K562 (cell line): ENCODE data around the gene ASB13. TPM values are rescaled to one million over a fixed set of nuclear protein-coding genes. Genes with fewer than 3 reads are reported as not detected.

Source experiments
- ARID2 ChIP-seq: fragments of 450-650 bp; IDR thresholded peaks from 2 replicates; pipeline ENCODE4 v1.6.1; 2017; ENCODE audit warnings: antibody characterized with exemption, mild to moderate bottlenecking
- EP400 ChIP-seq: fragments of 450-650 bp; IDR thresholded peaks from 2 replicates; pipeline ENCODE4 v1.6.1; 2017; ENCODE audit warnings: antibody characterized with exemption, mild to moderate bottlenecking, moderate library complexity
- GATAD2B ChIP-seq: fragments of 450-650 bp; IDR thresholded peaks from 2 replicates; pipeline ENCODE4 v1.6.1; 2017; ENCODE audit warnings: mild to moderate bottlenecking, borderline replicate concordance
- POLR3G ChIP-seq: IDR thresholded peaks from 2 replicates; pipeline ENCODE4 v1.6.1; 2011; ENCODE audit not compliant: insufficient read length, insufficient replicate concordance; ENCODE audit errors: extremely low read depth
- SNAPC5 ChIP-seq: fragments of 250-450 bp; sonication (Bioruptor Pico); IDR thresholded peaks from 2 replicates; pipeline ENCODE4 v1.8.0; 2021; ENCODE audit warnings: moderate library complexity, mild to moderate bottlenecking, inconsistent platforms
- TBL1XR1 ChIP-seq, 2 experiments: IDR thresholded peaks; 2 replicates each; pipeline ENCODE4 v1.6.1; 2012; ENCODE audit warnings: improper control_type of control experiment in 2 of 2, low read length in 2 of 2, mild to moderate bottlenecking in 1 of 2
- WHSC1 ChIP-seq: IDR thresholded peaks from one replicate; pipeline ENCODE4 v1.6.1; 2012; ENCODE audit warnings: low read length, control low read depth, inconsistent platforms
- XRCC4 ChIP-seq: IDR thresholded peaks from one replicate; pipeline ENCODE4 v1.6.1; 2011; ENCODE audit not compliant: insufficient read depth, insufficient read length; ENCODE audit errors: extremely low read depth
- YY1 ChIP-seq, 3 experiments: IDR thresholded peaks; 2 replicates each; pipeline ENCODE4 v1.6.1; 2011; ENCODE audit warnings: low read length in 2 of 3, mild to moderate bottlenecking in 2 of 3, moderate library complexity in 2 of 3, borderline replicate concordance in 1 of 3, control low read depth in 1 of 3, low read depth in 1 of 3; ENCODE audit not compliant: insufficient read depth in 3 of 3, insufficient replicate concordance in 2 of 3, control insufficient read depth in 1 of 3, insufficient read length in 1 of 3; ENCODE audit errors: extremely low read depth in 1 of 3
- ZBTB17 ChIP-seq: fragments of 450-650 bp; formaldehyde crosslinking; IDR thresholded peaks from 2 replicates; pipeline ENCODE4 v1.4.0; 2020; ENCODE audit warnings: mild to moderate bottlenecking
- ZNF511 ChIP-seq: sonication (generic); formaldehyde crosslinking; IDR thresholded peaks from 2 replicates; pipeline ENCODE4 v1.8.0; 2022; ENCODE audit warnings: mild to moderate bottlenecking, missing genetic modification reagents
- ZNF76 ChIP-seq: fragments of 250-450 bp; sonication (Bioruptor Pico); IDR thresholded peaks from 2 replicates; pipeline ENCODE4 v1.4.0; 2020; ENCODE audit warnings: mild to moderate bottlenecking, moderate library complexity, borderline replicate concordance
- ZSCAN29 ChIP-seq: fragments of 450-650 bp; IDR thresholded peaks from 2 replicates; pipeline ENCODE4 v1.6.1; 2017
- polyA plus RNA-seq, 8 experiments: library from polyadenylated mRNA; depleted of rRNA in 4 of 8; stranded (reverse) in 5 of 8; unstranded in 3 of 8; fragments of >200 nt; fragmentation: Nextera tagmentation in 2 of 8; fragmentation: Illumina TruSeq in 1 of 8; extraction: Ambion mirVana in 2 of 8; extraction: Trizol in 1 of 8; gene quantifications; 2 replicates each; pipeline versions ENCODE4 v1.2.1 to v1.2.3, GENCODE V29; 2011 to 2014; ENCODE audit warnings: inconsistent platforms in 1 of 8, missing spikeins in 1 of 8
- total RNA-seq, 7 experiments: library from RNA; depleted of rRNA in 6 of 7; stranded (reverse); fragments of >200 nt in 6 of 7; fragmentation: Illumina TruSeq in 2 of 7; extraction: Trizol in 2 of 7; gene quantifications; 2 replicates each; pipeline versions ENCODE4 v1.2.1 to v1.2.3, GENCODE V29; 2011 to 2021; ENCODE audit warnings: low replicate concordance in 1 of 7
- TF ChIP-seq, protein P1 (sequence below): fragments of 450-650 bp; IDR thresholded peaks from 2 replicates; pipeline ENCODE4 v1.6.1; 2016; ENCODE audit warnings: mild to moderate bottlenecking, moderate library complexity

The ASB13 gene
- total and polyA plus RNA-seq, 9 of the 15 experiments (the other 6 are each of a cell fraction or from before 2014, with no cell fraction given) = 5.2 to 28.8 (median 16.9) TPM

DNA sequence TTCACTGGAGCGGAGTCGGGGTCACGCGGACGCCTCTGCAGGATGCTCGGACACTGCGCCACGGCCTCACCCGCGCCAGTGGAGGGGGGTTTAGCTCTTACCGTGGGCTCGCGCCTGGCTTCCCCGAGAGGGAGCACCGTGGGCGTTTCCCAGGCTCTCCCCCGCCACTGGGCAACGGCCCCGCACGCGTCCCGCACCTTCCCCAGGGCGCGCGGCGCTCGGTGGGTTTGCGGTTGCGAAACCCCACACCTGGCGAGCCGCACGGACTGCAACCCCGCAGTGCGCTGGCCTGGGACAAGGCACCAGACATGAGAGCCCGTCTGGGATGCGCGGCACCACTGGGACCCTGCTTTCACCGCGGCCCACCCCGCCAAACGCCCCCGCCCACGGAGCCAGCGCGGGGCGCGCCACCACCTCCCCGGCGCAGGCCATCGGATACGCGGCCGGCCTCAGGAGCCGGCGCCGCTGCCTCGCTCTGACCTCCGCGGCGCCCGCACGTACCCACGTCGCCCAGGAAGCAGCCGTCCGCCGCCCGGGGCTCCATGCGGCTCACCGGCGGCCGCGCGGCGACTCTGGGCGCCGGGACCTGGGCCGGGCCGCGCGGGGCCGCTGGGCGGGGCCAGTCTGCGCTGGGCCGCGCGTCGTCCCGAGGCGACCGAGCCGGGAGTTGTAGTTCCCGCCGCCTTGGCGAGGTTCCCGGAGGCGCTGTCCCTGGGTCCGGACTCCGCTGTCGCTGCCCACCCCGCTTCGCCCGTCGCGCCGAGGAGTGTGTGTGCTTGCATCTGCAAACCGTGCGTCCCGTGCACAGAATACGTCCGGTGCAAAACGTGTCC is at the start of gene ASB13 (continued):
- TF ChIP-seq, protein P1, sequence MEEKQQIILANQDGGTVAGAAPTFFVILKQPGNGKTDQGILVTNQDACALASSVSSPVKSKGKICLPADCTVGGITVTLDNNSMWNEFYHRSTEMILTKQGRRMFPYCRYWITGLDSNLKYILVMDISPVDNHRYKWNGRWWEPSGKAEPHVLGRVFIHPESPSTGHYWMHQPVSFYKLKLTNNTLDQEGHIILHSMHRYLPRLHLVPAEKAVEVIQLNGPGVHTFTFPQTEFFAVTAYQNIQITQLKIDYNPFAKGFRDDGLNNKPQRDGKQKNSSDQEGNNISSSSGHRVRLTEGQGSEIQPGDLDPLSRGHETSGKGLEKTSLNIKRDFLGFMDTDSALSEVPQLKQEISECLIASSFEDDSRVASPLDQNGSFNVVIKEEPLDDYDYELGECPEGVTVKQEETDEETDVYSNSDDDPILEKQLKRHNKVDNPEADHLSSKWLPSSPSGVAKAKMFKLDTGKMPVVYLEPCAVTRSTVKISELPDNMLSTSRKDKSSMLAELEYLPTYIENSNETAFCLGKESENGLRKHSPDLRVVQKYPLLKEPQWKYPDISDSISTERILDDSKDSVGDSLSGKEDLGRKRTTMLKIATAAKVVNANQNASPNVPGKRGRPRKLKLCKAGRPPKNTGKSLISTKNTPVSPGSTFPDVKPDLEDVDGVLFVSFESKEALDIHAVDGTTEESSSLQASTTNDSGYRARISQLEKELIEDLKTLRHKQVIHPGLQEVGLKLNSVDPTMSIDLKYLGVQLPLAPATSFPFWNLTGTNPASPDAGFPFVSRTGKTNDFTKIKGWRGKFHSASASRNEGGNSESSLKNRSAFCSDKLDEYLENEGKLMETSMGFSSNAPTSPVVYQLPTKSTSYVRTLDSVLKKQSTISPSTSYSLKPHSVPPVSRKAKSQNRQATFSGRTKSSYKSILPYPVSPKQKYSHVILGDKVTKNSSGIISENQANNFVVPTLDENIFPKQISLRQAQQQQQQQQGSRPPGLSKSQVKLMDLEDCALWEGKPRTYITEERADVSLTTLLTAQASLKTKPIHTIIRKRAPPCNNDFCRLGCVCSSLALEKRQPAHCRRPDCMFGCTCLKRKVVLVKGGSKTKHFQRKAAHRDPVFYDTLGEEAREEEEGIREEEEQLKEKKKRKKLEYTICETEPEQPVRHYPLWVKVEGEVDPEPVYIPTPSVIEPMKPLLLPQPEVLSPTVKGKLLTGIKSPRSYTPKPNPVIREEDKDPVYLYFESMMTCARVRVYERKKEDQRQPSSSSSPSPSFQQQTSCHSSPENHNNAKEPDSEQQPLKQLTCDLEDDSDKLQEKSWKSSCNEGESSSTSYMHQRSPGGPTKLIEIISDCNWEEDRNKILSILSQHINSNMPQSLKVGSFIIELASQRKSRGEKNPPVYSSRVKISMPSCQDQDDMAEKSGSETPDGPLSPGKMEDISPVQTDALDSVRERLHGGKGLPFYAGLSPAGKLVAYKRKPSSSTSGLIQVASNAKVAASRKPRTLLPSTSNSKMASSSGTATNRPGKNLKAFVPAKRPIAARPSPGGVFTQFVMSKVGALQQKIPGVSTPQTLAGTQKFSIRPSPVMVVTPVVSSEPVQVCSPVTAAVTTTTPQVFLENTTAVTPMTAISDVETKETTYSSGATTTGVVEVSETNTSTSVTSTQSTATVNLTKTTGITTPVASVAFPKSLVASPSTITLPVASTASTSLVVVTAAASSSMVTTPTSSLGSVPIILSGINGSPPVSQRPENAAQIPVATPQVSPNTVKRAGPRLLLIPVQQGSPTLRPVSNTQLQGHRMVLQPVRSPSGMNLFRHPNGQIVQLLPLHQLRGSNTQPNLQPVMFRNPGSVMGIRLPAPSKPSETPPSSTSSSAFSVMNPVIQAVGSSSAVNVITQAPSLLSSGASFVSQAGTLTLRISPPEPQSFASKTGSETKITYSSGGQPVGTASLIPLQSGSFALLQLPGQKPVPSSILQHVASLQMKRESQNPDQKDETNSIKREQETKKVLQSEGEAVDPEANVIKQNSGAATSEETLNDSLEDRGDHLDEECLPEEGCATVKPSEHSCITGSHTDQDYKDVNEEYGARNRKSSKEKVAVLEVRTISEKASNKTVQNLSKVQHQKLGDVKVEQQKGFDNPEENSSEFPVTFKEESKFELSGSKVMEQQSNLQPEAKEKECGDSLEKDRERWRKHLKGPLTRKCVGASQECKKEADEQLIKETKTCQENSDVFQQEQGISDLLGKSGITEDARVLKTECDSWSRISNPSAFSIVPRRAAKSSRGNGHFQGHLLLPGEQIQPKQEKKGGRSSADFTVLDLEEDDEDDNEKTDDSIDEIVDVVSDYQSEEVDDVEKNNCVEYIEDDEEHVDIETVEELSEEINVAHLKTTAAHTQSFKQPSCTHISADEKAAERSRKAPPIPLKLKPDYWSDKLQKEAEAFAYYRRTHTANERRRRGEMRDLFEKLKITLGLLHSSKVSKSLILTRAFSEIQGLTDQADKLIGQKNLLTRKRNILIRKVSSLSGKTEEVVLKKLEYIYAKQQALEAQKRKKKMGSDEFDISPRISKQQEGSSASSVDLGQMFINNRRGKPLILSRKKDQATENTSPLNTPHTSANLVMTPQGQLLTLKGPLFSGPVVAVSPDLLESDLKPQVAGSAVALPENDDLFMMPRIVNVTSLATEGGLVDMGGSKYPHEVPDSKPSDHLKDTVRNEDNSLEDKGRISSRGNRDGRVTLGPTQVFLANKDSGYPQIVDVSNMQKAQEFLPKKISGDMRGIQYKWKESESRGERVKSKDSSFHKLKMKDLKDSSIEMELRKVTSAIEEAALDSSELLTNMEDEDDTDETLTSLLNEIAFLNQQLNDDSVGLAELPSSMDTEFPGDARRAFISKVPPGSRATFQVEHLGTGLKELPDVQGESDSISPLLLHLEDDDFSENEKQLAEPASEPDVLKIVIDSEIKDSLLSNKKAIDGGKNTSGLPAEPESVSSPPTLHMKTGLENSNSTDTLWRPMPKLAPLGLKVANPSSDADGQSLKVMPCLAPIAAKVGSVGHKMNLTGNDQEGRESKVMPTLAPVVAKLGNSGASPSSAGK = 0 out of 2 replicates have a peak, but pooled peaks have one; percentile 7
- TF ChIP-seq XRCC4 (no peak), ARID2 (no peak), ZSCAN29 (no peak), WHSC1 (no peak), POLR3G (no peak), TBL1XR1 (IDR thresholded peaks at IDR 0.05; ENCODE audit: low read length in 2 of 2) (no peak), ZNF511 (0 out of 2 replicates have a peak, but pooled peaks have one; percentile 23), GATAD2B (peak; percentile 76), ZNF76 (no peak), SNAPC5 (no peak), YY1 (IDR thresholded peaks at IDR 0.05; ENCODE audit: borderline replicate concordance in 1 of 3, control insufficient read depth in 1 of 3, extremely low read depth in 1 of 3, insufficient read depth in 3 of 3, insufficient read length in 1 of 3, insufficient replicate concordance in 2 of 3, low read depth in 1 of 3, low read length in 2 of 3) (peak in 1 of 3 experiments; percentile 42), ZBTB17 (CRISPR knock-in tag) (no peak), EP400 (0 out of 2 replicates have a peak, but pooled peaks have one; percentile 23)
